ENCODE measurements around the gene LCT. TPM values are rescaled to one million over a fixed set of nuclear protein-coding genes. Genes with fewer than 3 reads are reported as not detected.

Gene LCT
- total RNA-seq, 1 experiment from 2014 or later = 0.04 TPM

GRCh38 chr2:135740206-135740605 is 96.8 kb downstream of the LCT start:
- Histone ChIP-seq H3K9me3 (ENCODE audit: control insufficient read depth, low read depth, low read length) (no peaks in the 10 kb centered on the region), H3K23ac (ENCODE audit: insufficient read length, low read depth, low read length) (no peak overlapping the region), H3K27ac (ENCODE audit: insufficient read length, low read depth, low read length) (no peak overlapping the region), H2BK12ac (ENCODE audit: insufficient read length, low read depth, low read length) (no peak overlapping the region), H3K4ac (ENCODE audit: low read depth, low read length) (no peak overlapping the region), H3T11ph (ENCODE audit: low read length) (no peak overlapping the region), H3K23me2 (ENCODE audit: insufficient read length, low read depth, low read length, poor library complexity, severe bottlenecking) (no peaks in the 10 kb centered on the region), H4K91ac (ENCODE audit: insufficient read length, low read depth, low read length) (no peak overlapping the region), H3K4me1 (ENCODE audit: insufficient read depth, low read length) (no peaks in the 10 kb centered on the region), H3K79me1 (ENCODE audit: insufficient read depth, low read depth, low read length, poor library complexity, severe bottlenecking) (no peaks in the 10 kb centered on the region), H3K27me3 (ENCODE audit: insufficient read depth, low read length) (no peaks in the 10 kb centered on the region), H3K79me2 (ENCODE audit: insufficient read depth, low read length) (peaks cover 13% of the 10 kb centered on the region; the same call in 1 of the 2 replicates), H2BK120ac (ENCODE audit: low read depth, low read length, poor library complexity, severe bottlenecking) (no peak overlapping the region), H3K14ac (ENCODE audit: insufficient read depth, low read length) (no peak overlapping the region), H3K4me2 (ENCODE audit: insufficient read depth, insufficient read length, low read length) (no peak overlapping the region), H2AFZ (ENCODE audit: low read length) (no peak overlapping the region), H3K56ac (ENCODE audit: insufficient read length, low read depth, low read length) (no peak overlapping the region), H4K5ac (ENCODE audit: insufficient read length, low read depth, low read length) (no peak overlapping the region), H2AK5ac (ENCODE audit: insufficient read length, low read length) (no peak overlapping the region), H2BK5ac (ENCODE audit: insufficient read length, low read length) (no peak overlapping the region), H2BK20ac (ENCODE audit: low read depth, low read length, poor library complexity, severe bottlenecking) (no peak overlapping the region), H4K8ac (replicated peaks; ENCODE audit: insufficient read length, low read depth, low read length) (no peak overlapping the region), H2BK15ac (ENCODE audit: low read depth, low read length) (no peak overlapping the region), H3K18ac (ENCODE audit: insufficient read length, low read depth, low read length) (no peak overlapping the region), H4K20me1 (ENCODE audit: control insufficient read depth, insufficient read depth, insufficient read length) (no peaks in the 10 kb centered on the region), H3K9ac (ENCODE audit: extremely low read depth, insufficient read length, low read length) (no peak overlapping the region)
- H3K27ac Mint-ChIP-seq = no peak overlapping the region
- H3K27me3 Mint-ChIP-seq (ENCODE audit: low read depth) = no peaks in the 10 kb centered on the region
- whole genome bisulfite sequencing (ENCODE audit: extremely low coverage, insufficient read length, low lambda C conversion rate) = no CpG with 5 or more reads among the region's 3 CpGs
- DNase-seq = no peak
- no peaks in the 10 kb centered on the region for H3K36me3 Mint-ChIP-seq (ENCODE audit: insufficient read depth in 1 of 3, low read depth in 3 of 3)
- no peak for TF ChIP-seq CTCF (conservative IDR thresholded peaks at IDR 0.05)
- H3K9me3 Mint-ChIP-seq = no peaks in the 10 kb centered on the region; a peak in 1 of 5 replicates
- H3K4me3 Mint-ChIP-seq = no peak overlapping the region
- H3K4me1 Mint-ChIP-seq = peaks cover 16 to 17% of the 10 kb centered on the region in 2 experiments

Other genes starting within 250 kb of the LCT start
- gene UBXN4, start 95.3 kb downstream of the LCT start, total RNA-seq (2021) = 65.4 and 71.2 TPM in 2 replicates
- 112 and 113 TPM in 2 replicates for gene MCM6, start 39.3 kb upstream of the LCT start, total RNA-seq (2021)
- 117 and 122 TPM in 2 replicates for gene DARS1, start 148.4 kb upstream of the LCT start, total RNA-seq (2021)

All from H9 (cell line).